Gastrocnemius medialis (tissue), 4 donors: ENCODE data around the gene FBXL7. TPM values are rescaled to one million over a fixed set of nuclear protein-coding genes. Genes with fewer than 3 reads are reported as not detected.

Source experiments
- ATAC-seq, 2 donors: fragments of 150-250 bp; one replicate each; pipeline ENCODE4 v1.9.1; 2016
- DNase-seq, 2 donors: peaks; one replicate each; pipeline ENCODE4 v3.0.0-alpha.2; 2019
- H3K27ac ChIP-seq, 4 donors: fragments of 200-600 bp; sonication (generic); 1 replicate in 1 of 4; 2 replicates in 3 of 4; pipeline ENCODE4 v1.5.1; 2016 to 2018; ENCODE audit warnings: mild to moderate bottlenecking in 2 of 4, moderate library complexity in 1 of 4
- H3K27me3 ChIP-seq, 3 donors: fragments of 200-600 bp; sonication (generic) in 2 of 3; 1 replicate in 1 of 3; 2 replicates in 2 of 3; pipeline versions ENCODE4 v1.5.1 to v1.6.0; 2016 to 2019; ENCODE audit warnings: mild to moderate bottlenecking in 1 of 3, moderate library complexity in 1 of 3
- H3K36me3 ChIP-seq, 2 donors: fragments of 200-600 bp; sonication (generic) in 1 of 2; one replicate each; pipeline ENCODE4 v1.5.1; 2017 to 2018
- H3K4me1 ChIP-seq, 2 donors: fragments of 200-600 bp; sonication (generic) in 1 of 2; one replicate each; pipeline ENCODE4 v1.5.1; 2016 to 2017; ENCODE audit warnings: mild to moderate bottlenecking in 2 of 2
- H3K4me3 ChIP-seq, 4 donors: fragments of 200-600 bp; sonication (generic) in 3 of 4; 1 replicate in 1 of 4; 2 replicates in 3 of 4; pipeline ENCODE4 v1.5.1; 2016 to 2019; ENCODE audit warnings: mild to moderate bottlenecking in 2 of 4
- H3K9me3 ChIP-seq, 3 donors: fragments of 200-600 bp; sonication (generic) in 2 of 3; 1 replicate in 1 of 3; 2 replicates in 2 of 3; pipeline ENCODE4 v1.5.1; 2016 to 2019
- CTCF ChIP-seq, 5 experiments: fragments of 450-650 bp in 3 of 5; fragments of 200-600 bp in 2 of 5; sonication (generic) in 2 of 5; IDR thresholded peaks in 4 of 5; conservative IDR thresholded peaks in 1 of 5; 1 replicate in 4 of 5; 2 replicates in 1 of 5; pipeline ENCODE4 v1.5.1; 2016 to 2019; ENCODE audit warnings: antibody characterized with exemption in 5 of 5, mild to moderate bottlenecking in 3 of 5, moderate library complexity in 3 of 5
- POLR2A ChIP-seq, 2 donors: fragments of 450-650 bp; IDR thresholded peaks; one replicate each; pipeline ENCODE4 v1.6.1; 2017; ENCODE audit warnings: antibody characterized with exemption in 2 of 2, mild to moderate bottlenecking in 2 of 2, moderate library complexity in 2 of 2
- in situ Hi-C, 4 donors: fragments of 200-750 bp; cut with MboI; loops; one replicate each; pipeline versions ENCODE4 v1.15.0 to v1.8.0; 2017; ENCODE audit warnings: low sequenced_read_pairs in 4 of 4
- intact Hi-C: fragments of 100-400 bp; cut with DNase I; formaldehyde crosslinking; loops from one replicate; pipeline ENCODE4 v1.15.1; 2023; ENCODE audit warnings: low total_unique reads
- total RNA-seq, 4 donors: library from RNA; depleted of rRNA; stranded (reverse); fragments of >200 nt; gene quantifications; one replicate each; pipeline versions ENCODE4 v1.1.0 to v1.2.3, GENCODE V29; 2016

Gene FBXL7
- total RNA-seq, 4 donors from 2014 or later: 2.4 to 4.9 (median 3.1) TPM

GRCh38 chr5:15524712-15525111 is 24.7 kb downstream of the FBXL7 start:
- H3K9me3 ChIP-seq: no peaks in the 10 kb centered on the region
- H3K4me1 ChIP-seq: peaks cover 0 to 8% of the 10 kb centered on the region in 2 donors
- intact Hi-C loops (no loop called here), in situ Hi-C loops (no loop called here)
- TF ChIP-seq POLR2A (IDR thresholded peaks at IDR 0.05) (no peak), CTCF (IDR thresholded peaks at IDR 0.05 in 4 of 5, conservative IDR thresholded peaks at IDR 0.05 in 1 of 5) (no peak)
- no peak overlapping the region for H3K27ac ChIP-seq
- H3K36me3 ChIP-seq: no peaks in the 10 kb centered on the region
- ATAC-seq: no peak
- no peak overlapping the region for H3K4me3 ChIP-seq
- H3K27me3 ChIP-seq: no peaks in the 10 kb centered on the region
- no peak for DNase-seq

- no peak overlapping the region for H3K4me3 ChIP-seq
- no peaks in the 10 kb centered on the region for H3K36me3 ChIP-seq
- peaks cover 0 to 8% of the 10 kb centered on the region in 2 donors for H3K4me1 ChIP-seq
- in situ Hi-C loops: no loop called here
- ATAC-seq: no peak
- H3K27me3 ChIP-seq: no peaks in the 10 kb centered on the region
- TF ChIP-seq POLR2A (IDR thresholded peaks at IDR 0.05): no peak
- TF ChIP-seq CTCF (IDR thresholded peaks at IDR 0.05 in 4 of 5, conservative IDR thresholded peaks at IDR 0.05 in 1 of 5): no peak
- H3K27ac ChIP-seq: no peak overlapping the region
- no peaks in the 10 kb centered on the region for H3K9me3 ChIP-seq
- intact Hi-C loops: no loop called here
- no peak for DNase-seq
These were observed 25.8 kb downstream of the FBXL7 start for GRCh38 chr5:15525703-15526275.

GRCh38 chr5:15526413-15526812 is 26.4 kb downstream of the FBXL7 start:
- Histone ChIP-seq H3K9me3 (no peaks in the 10 kb centered on the region), H3K36me3 (no peaks in the 10 kb centered on the region)
- no peak for DNase-seq

DNA sequence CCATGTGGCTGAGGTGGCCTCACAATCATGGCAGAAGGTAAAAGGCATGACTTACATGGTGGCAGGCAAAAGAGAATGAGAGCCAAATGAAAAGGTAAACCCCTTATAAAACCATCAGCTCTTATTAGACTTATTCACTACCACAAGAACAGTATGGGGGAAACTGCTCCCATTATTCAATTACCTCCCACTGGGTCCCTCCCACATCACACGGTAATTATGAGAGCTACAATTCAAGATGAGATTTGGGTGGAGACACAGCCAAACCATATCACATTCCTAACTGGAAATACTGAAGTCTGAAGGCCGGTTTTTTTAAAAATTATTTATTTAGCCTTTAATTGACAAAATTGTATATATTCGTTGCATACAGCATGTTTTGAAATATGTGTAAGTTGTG is 28.5 kb downstream of the FBXL7 start:
- H3K27me3 ChIP-seq: no peaks in the 10 kb centered on the region
- H3K9me3 ChIP-seq: no peaks in the 10 kb centered on the region
- ATAC-seq (no peak), DNase-seq (no peak)
- no peaks in the 10 kb centered on the region for H3K4me1 ChIP-seq
- TF ChIP-seq POLR2A (IDR thresholded peaks at IDR 0.05) (no peak), CTCF (IDR thresholded peaks at IDR 0.05 in 4 of 5, conservative IDR thresholded peaks at IDR 0.05 in 1 of 5) (no peak)
- intact Hi-C loops: no loop called here
- no peak overlapping the region for H3K4me3 ChIP-seq
- H3K27ac ChIP-seq: no peak overlapping the region
- H3K36me3 ChIP-seq: no peaks in the 10 kb centered on the region
- in situ Hi-C loops: no loop called here

More at GRCh38 chr5:15526413-15526812, 26.4 kb downstream of the FBXL7 start:
- no peak for ATAC-seq
- TF ChIP-seq CTCF (IDR thresholded peaks at IDR 0.05 in 4 of 5, conservative IDR thresholded peaks at IDR 0.05 in 1 of 5): no peak
- TF ChIP-seq POLR2A (IDR thresholded peaks at IDR 0.05): no peak
- in situ Hi-C loops: no loop called here
- intact Hi-C loops: no loop called here
- no peaks in the 10 kb centered on the region for H3K27me3 ChIP-seq
- H3K4me1 ChIP-seq: peaks cover 0 to 5% of the 10 kb centered on the region in 2 donors
- no peak overlapping the region for H3K27ac ChIP-seq
- no peak overlapping the region for H3K4me3 ChIP-seq

DNA sequence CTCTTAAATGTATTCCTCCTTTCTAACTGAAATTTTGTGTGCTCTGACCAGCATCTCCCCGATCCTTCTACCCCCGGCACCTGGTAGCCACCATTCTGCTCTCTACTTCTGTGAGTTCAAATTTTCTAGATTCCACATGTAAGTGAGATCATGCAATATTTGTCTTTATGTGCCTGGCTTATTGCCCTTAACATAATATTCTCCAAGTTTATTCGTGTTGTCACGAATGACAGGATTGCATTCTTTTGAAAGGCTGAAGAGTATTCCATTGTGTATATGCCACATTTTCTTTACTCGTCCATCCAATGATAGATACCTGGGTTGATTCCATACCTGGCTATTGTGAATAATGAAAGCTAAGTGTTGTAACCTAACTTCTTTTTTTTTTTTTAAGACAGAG is 29.0 kb downstream of the FBXL7 start:
- Histone ChIP-seq H3K27ac (no peak overlapping the region), H3K9me3 (no peaks in the 10 kb centered on the region), H3K4me1 (no peaks in the 10 kb centered on the region), H3K36me3 (no peaks in the 10 kb centered on the region), H3K27me3 (no peaks in the 10 kb centered on the region), H3K4me3 (no peak overlapping the region)
- in situ Hi-C loops: no loop called here
- TF ChIP-seq POLR2A (IDR thresholded peaks at IDR 0.05): no peak
- no peak for TF ChIP-seq CTCF (IDR thresholded peaks at IDR 0.05 in 4 of 5, conservative IDR thresholded peaks at IDR 0.05 in 1 of 5)
- intact Hi-C loops: no loop called here
- ATAC-seq (no peak), DNase-seq (no peak)
